Activated CD8-positive, alpha-beta memory T cell treated with anti-CD3 and anti-CD28 coated beads, Interleukin-2, amount 50 U/mL, for 48 hours (primary cell): Measurements from ENCODE around the gene IRF8.
"Not testable (repeated sequence)": the region's sequence is repeated elsewhere in the genome, so short reads cannot be mapped to it uniquely, and the experiment has no call there.

Source experiments
- DNase-seq: peaks from one replicate; pipeline ENCODE4 v3.0.0-alpha.2; 2020

Gene IRF8

DNA sequence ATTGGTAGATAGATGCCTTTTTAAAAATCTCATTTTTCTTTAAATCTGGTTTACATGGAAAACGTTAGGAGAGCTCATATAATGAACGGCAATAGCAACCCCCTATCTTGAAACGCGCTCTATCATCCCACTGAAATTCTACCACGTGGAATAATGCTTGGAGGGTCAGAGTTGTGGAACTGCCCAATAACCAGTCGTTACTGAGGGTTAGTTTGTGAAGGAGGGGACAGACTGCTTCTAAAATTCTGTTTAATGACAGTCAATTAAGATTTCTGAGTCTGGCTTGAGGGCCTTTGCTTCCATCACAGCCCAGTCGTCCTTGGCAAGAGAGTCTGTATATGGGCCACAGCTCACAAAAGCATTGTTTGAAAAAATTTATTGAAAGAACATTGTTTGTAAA lies 482 bp downstream of the IRF8 start:
- DNase-seq = peak; percentile 45

DNA sequence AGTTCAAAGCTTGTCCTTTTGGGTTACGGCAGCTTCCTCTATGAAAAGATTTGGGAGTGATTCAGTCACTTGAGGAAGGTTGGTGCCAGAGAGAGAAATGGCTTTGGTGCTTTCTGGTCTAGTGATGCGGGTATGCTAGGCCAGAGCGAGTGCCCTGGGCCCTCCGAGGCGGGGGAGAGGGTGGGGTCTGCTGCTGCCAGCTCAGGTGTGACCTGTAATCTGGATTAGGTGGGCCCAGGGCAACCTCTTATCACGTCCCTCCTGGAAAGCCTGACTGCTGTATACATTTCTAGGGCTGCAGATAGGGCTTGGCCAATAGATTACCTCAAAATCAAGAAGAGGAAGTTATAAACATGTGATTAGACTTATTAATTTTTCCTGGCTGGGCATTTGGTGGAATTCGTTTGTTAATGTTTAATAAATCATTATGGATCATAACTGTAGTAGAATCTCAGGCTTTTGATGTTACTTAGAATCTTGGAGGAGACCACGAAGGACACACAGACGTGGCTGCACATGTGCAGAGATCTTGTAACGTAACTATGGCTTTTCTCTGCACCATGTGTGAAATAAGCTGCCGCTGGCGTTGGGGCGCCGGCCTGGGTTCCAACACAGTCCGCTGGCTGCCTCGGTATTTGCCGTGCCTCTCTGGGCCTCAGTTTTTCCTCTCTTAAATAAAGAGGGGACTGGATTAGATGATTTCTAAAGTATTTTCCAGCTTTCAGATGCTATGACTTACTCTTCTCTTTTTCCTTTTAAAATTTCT lies 1.2 kb downstream of the IRF8 start:
- DNase-seq = peak; percentile 46

DNA sequence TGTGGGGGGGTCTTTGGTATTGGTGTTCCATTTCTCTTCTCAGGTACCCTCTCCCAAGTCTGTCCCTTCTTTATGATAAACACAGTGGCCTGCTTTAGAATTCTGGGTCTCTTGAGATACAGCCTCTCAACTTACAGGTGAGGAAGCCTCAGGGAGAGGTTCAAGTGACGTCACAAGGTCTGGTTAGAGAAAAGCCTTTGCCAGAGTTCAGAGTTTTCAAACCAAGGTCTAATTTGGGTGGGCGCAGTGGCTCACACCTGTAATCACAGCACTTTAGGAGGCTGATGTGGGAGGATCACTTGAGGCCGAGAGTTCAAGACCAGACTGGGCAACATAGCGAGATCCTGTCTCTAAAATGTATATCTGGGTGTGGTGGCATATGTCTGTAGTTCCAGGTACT lies 2.1 kb downstream of the IRF8 start:
- no peak for DNase-seq

DNA sequence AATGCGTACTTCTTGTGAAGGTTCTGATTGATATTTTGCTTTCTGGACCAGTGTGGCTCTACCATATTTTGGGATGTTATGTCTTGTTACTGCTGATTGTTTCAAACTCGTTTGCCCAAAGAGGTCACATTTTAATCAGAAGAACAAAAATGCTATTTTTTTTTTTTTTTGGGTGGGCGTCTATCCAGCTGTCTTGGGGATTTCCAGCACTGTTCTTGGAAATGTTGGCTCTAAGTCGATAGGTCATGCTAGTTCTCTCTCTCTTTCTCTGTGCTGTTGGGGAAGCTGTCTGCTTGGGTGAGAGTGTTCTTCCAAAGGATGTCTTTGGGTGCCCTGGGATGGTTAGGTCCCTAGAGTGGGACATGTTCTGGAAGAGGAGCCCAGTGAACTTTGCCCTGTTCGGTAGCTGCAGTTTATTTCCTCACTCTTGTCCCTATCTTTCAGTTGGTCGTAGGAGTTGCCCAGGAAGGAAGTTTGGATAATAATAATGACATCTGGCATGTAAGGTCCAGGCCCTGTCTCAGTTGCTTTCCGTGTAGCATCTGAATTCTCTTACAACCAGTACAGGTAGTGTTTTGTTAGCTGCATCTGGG lies 2.9 kb downstream of the IRF8 start:
- no peak for DNase-seq

DNA sequence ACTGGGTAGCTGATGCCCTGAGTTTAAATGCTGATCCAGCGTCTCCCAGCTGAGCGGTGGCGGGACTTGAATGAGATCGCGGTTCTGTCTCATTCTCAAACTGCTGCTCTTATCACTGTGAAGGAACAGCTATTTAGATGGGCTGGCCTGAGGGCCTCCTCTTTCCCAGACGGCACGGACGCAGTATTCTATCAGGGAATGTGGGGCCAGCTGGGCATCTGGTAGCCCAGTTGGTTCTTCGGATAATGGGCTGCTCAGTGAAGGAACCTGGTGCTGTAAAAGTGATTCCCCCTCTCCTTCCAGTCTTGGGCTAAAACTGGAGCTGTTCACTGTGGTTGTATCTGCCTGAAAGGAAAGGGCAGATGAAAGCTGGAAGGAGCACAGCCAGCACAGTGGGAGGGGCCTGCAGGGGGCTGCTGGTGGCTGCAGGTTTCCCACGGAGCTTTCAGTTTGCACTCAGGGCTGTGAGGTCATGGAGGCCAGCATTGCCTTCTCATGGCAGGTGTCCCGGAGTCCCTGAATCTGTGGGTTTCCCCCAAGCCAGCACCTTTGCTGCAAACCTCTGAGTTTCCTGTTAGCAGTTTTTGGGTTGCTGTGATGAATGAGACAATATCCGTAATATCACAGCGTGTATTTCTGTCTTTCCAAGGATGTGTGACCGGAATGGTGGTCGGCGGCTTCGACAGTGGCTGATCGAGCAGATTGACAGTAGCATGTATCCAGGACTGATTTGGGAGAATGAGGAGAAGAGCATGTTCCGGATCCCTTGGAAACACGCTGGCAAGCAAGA lies 3.6 kb downstream of the IRF8 start:
- DNase-seq = peak; percentile 72

DNA sequence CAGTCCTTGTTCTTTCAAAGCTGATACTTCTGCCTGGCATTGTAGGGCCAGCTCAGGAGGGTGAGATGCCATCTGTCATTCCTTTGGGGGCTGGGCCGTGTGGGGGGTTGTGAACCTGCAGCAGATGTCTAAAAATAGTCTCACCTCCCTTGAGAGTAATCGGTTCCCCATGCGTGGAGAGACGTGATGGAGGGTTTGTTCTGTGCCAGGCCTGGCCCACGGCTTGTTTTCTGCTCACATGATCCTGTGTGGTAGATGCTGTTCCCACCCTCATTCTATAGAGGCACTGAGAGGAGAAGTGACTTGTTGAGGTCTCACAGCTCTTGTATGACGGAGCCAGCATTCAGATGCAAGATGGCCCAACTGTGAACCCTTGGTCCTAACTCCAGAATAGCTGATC lies 4.6 kb downstream of the IRF8 start:
- DNase-seq = no peak

DNA sequence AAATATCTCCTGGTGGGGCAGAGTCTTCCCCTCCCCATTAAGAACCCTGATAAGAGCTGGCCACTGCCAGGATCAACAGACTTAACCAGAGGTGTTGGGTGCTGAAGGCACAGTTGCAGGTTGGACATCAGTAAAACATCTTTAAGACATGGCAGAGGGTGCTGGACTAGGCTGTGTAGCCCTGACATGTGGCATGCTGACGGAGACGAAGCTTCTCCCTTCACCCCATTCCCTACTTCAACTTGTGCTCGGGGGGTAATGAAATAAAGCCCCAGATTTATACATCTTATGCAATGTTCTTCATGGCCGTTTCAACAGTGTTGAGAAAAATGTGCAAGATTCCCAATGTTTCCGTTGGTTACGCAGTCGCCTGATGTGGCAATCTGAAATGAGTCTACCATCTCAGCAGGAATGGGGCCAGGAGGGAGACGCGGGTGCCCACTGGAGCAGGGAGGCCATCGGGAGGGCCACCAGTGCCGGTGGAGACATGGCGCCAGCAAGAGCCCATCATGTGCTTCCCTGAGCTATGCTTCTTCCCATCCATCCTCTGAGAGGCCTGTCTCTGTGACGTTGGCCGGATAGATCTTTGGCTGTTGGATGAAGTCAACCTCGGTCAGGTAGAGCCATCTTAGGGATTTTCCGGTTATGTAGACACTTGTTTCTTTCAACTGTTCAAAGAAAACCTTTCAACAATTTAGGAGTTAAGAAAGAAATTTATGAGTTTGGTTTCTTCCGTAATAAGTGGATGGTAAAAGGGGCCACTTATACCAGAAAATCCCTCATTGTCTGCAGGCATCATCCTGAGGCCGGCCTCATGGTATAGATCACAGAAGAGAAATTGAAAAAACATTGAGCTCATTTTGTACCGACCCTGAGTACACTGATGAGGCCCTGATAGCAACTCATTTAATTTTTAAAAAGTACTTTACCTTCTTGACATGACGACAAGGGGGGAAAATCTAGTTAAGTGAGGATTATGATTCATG lies 6.4 kb downstream of the IRF8 start:
- no peak for DNase-seq

DNA sequence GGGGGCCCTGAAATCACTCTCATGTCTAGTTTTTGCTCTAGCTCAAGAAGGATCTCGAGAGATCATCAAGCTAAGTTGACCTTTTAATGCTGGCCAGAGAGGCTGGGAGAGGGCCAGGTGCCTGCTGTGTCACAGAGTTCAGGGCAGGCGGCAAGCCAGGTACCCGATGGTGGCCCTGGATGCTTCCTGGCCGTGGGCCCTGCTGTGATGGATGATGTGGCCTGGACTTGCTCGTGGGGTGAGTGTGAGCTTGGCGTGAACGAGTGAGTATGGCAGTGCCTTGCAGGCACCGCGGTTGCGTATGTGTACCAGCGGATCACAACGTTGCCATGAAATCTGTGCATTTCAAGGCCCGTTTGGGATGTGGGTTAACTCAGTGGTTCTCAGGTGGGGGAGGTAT lies 7.4 kb downstream of the IRF8 start:
- no peak for DNase-seq

DNA sequence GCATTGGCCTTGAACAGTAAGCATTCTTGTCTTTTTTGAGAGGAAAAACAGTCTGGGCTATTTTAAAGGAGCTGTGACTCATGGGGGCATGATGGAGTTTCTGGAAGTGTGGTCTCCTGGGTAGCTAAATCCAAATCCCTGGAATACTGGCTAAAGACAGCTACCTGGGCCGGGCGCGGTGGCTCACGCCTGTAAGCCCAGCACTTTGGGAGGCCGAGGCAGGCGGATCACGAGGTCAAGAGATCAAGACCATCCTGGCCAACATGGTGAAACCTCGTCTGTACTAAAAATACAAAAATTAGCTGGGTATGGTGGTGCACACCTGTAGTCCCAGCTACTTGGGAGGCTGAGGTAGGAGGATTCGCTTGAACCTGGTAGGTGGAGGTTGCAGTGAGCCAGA lies 8.3 kb downstream of the IRF8 start:
- not testable (repeated sequence) for DNase-seq

DNA sequence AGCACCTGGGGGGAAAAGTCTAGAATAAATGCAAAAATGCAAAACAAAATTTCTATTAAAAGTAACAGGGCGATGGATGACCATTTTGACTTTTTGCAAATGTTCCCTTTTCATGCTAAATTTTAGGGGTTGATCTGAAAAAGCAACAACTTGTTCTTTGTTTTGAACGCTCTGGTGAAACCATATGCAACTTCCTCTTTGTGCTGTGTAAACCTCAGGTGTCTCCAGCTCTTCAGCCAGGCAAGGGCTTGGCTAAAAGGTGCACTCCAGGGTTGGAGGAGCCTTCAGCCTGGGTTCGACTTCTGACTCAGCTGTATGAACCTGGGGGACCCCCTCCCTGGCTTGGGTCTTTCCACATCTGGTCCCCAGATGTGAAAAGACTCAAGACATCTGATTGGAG lies 9.5 kb downstream of the IRF8 start:
- no peak for DNase-seq

DNA sequence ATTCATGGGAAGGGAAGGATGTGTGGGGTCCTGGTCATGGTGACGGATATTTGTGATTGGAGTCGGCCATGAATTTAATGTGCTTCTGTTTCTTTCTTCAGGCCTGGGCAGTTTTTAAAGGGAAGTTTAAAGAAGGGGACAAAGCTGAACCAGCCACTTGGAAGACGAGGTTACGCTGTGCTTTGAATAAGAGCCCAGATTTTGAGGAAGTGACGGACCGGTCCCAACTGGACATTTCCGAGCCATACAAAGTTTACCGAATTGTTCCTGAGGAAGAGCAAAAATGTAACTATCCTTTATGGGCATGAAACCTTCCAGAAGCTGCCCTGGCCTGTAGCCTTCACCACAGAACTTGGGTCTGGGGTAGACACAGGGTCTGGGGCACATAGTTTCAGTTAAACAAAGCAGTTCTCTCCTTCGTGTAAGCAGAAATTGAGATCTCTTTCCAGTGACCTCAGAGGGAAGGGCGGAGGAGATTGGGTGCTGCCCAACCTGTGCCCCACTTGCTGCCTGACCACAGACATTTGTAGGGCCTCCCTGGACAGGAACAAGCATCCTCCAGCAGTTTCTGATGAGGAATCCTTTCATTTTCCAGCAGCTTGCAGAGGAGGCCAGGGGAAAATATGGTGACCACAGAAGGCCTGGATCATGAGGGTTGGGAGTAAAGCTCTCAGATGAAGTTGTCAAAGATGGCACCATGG lies 10.1 kb downstream of the IRF8 start:
- DNase-seq = no peak

DNA sequence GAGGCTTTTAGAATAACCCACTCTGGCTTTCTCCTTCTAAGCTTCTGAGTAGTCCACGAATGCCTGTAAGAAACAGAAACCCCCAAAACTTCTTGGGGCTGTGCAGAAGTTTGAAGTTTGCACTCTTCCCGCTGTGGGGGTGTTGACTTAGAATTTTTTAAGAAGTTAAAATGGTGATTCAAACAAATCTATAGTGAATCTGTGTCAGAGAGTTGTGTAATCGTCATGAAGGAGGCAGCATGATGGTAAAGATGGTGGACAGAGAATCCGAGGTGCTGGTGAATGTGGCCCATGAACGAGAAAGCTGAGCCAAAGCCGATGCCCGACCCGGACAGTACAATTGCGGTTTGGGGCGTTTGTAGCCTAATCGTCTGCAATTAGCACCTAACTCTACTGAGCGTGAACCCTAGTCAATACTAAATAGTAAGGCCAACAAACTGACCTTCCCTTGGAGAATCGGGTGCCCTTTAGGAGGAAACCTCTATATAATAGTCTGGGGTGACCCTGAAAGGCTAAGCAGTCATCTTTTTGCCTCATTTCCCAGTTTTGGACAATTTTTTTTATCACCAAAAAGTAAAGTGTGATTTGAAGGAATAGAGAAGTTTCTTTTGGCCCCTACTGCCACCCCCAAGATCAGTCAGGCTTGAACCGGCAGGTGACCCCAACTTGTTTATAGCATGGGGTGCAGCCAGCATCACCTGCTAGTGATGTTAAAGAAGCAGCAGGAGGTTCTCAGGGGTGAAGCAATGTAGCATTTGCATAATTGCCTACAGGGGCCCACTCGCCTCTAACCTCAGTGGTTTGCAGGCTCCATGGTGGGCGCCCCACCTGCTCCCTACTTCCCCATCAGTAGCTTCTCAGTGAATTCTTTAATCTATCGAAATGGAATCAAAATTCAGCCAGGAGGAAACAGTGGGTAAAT lies 11.2 kb downstream of the IRF8 start:
- no peak for DNase-seq

DNA sequence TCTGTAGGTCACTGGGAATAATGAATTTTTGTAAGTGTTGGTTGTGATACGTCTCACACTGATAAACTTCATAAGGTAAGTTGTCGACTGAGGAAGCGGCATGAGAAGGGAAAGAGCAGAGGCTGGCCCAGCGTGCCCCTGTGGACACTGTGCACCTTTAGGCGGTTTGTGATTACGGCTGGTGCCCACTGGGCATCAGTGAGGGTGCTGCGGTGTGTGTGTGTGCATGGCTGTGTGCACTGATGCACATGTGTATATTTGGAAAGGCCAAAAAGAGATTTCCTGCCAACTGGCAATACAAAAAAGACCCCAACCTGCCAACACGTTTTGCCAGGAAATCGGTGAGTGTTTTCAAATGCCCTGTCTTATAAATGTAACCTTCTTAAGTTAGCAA lies 11.9 kb downstream of the IRF8 start:
- no peak for DNase-seq

DNA sequence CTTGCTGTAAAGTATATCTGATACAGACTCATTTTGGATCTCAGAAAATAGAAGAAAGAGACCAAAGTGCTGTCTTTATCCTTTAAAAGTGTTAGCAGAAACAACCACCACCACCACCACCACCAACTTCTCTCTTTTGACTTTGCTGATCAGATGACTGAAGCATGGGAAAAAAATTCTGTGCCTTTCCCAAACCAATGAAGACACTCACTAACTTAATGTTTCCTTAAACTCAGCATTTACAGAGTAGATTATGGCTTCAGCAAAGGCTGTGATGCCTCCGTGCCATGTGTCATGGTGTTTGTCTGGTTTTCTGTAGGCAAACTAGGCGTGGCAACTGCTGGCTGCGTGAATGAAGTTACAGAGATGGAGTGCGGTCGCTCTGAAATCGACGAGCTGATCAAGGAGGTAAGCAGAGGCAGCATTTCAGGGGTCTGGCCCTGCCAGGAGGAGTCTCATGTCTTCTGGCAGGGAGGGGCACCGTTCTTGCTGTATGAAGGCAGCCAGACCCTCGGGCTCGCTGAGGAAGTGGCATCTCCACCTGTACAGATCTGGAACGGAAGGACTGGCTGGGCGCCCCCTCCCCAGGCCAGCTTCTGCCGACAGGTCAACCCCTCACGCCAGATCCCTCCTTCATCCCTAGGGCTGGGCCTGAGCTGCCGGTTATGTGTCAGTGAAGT lies 12.4 kb downstream of the IRF8 start:
- DNase-seq = no peak

DNA sequence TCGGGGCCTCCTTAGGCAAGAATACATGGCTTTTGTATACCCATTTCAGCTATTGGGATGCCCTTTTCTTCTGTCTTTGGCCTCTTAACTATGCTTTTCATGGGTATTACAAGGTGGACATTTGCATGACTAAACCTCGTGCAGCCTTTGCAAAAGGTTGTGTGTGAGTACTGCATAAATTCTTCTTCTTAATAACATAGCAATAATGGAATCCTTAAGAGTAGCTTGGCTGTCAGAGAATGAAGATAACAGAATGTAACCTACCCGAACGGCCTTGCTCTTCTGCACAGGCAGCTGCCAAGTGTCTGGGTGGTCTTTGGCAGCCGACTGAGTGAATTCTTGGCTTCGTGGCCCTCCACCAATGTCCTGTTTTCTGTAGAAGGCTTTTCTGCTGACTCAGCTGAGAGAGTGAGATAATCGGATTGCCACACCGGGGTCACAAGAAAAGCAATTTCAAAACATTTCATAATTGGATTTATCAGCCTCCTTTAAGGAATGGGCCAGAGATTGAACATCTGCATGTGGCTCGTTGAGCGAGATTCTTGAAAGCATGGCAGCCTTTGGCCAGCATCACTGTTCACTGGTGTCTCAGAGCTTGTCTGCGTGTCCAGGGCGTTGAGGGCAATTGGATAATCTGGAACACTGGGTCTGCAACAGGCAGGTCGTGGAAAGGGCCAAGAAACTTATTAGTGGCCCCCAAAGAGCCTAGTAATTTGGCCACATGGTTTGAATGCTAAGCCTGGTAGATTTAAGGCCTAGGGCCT lies 13.4 kb downstream of the IRF8 start:
- DNase-seq = no peak

DNA sequence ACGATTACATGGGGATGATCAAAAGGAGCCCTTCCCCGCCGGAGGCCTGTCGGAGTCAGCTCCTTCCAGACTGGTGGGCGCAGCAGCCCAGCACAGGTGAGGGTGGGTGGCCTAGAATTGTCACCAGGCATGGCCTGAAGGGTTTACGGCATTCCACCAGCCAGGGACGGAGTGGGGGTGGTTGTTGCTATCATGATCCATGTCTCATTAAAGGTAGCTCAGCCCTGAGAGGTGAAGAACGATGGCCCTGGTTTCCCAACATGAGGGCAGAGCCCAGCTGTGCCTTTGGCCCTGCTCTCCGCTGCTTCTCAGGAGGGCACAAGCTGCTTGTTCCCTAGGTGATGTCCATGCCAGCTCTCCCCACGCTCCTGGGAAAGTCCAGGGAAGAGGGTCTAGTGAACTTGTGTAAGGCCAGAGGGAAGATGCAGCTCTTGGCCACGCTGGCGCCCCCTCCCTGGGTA lies 14.2 kb downstream of the IRF8 start:
- no peak for DNase-seq

DNA sequence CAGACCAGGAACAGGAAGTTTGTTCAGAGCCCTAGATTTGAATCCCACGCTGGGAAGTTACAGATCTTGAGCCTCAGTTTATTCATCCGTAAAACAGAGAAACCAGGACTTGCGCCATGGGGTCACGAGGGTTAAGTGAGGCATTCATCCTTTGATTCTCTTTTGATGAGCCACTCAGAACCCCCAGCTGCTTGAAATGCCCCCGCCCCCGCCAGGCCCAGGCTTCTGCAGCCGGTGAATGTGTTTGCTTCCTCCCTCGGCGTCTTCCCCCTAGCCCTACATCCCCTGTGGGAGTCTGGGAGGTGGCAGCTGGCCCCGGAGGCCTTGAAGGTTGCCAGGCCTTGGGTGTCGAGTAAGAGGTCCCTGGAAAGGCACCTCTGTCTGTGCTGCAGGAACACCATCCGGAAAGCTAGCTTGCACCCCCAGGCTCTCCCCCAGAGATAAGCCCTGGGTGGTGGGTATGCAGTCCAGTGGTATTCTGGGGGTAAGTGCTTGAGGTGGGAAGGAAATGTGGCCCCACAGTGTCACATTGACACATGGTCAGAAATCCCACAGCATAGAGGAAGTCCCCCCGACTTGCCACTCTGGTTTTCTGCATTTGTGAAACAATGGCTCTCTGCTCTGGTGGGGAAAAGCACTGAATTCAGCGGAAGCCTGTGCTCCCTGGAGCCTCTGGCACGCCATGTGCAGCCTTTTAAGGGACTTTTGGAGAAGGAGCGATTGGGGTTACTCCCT lies 14.9 kb downstream of the IRF8 start:
- no peak for DNase-seq

DNA sequence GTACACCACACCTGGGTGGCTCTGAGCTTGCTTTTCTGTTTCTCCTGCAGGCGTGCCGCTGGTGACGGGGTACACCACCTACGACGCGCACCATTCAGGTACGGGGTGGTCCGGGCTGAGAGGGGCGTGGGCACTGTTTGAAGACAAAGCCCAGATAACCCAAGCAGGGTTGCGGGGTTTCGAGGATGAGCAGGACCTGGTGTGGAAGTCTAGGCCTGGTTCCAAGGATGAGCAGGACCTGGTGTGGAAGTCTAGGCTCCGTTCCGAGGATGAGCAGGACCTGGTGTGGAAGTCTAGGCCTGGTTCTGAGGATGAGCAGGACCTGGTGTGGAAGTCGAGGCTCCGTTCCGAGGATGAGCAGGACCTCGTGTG lies 15.4 kb downstream of the IRF8 start:
- DNase-seq = no peak
